ENCODE data around the gene ARHGAP40.

ARHGAP40 gene

GRCh38 chr20:38563802-38564431 lies 37.7 kb upstream of the ARHGAP40 start:
- no peaks in the 10 kb centered on the region for H3K27me3 ChIP-seq (ENCODE audit: insufficient read depth, insufficient read length)
- no peak for DNase-seq (ENCODE audit: low read depth, low spot score)
- TF ChIP-seq YY1 (IDR thresholded peaks at IDR 0.05; ENCODE audit: insufficient read depth, insufficient read length) (no peak), ZNF274 (IDR thresholded peaks at IDR 0.05; ENCODE audit: low read depth, low read length) (no peak), SUZ12 (IDR thresholded peaks at IDR 0.05; ENCODE audit: extremely low read depth, insufficient read depth, insufficient read length) (no peak)

GRCh38 chr20:38564680-38565079 lies 36.9 kb upstream of the ARHGAP40 start:
- DNase-seq (ENCODE audit: low read depth, low spot score) = no peak
- no peaks in the 10 kb centered on the region for H3K4me1 ChIP-seq (ENCODE audit: insufficient read depth, insufficient read length)
- H3K27me3 ChIP-seq (ENCODE audit: insufficient read depth, insufficient read length) = no peaks in the 10 kb centered on the region
- no peak for TF ChIP-seq ZNF274 (IDR thresholded peaks at IDR 0.05; ENCODE audit: low read depth, low read length)
- TF ChIP-seq YY1 (IDR thresholded peaks at IDR 0.05; ENCODE audit: insufficient read depth, insufficient read length) = no peak
- TF ChIP-seq SUZ12 (IDR thresholded peaks at IDR 0.05; ENCODE audit: extremely low read depth, insufficient read depth, insufficient read length) = no peak
- H3K4me3 ChIP-seq (ENCODE audit: insufficient read length, low read depth) = no peak overlapping the region
- H3K9me3 ChIP-seq (ENCODE audit: insufficient read depth, low read length) = no peaks in the 10 kb centered on the region
- no peak overlapping the region for H3K9ac ChIP-seq (ENCODE audit: insufficient read length, low read depth)
- H3K36me3 ChIP-seq (ENCODE audit: insufficient read depth, insufficient read length, low read length) = peaks cover 86% of the 10 kb centered on the region

More at GRCh38 chr20:38563802-38564431, 37.7 kb upstream of the ARHGAP40 start:
- H3K4me3 ChIP-seq (ENCODE audit: insufficient read length, low read depth) = no peak overlapping the region
- no peaks in the 10 kb centered on the region for H3K4me1 ChIP-seq (ENCODE audit: insufficient read depth, insufficient read length)
- H3K9ac ChIP-seq (ENCODE audit: insufficient read length, low read depth) = no peak overlapping the region
- peaks cover 87% of the 10 kb centered on the region for H3K36me3 ChIP-seq (ENCODE audit: insufficient read depth, insufficient read length, low read length)
- no peaks in the 10 kb centered on the region for H3K9me3 ChIP-seq (ENCODE audit: insufficient read depth, low read length)

- Histone ChIP-seq H3K9me3 (ENCODE audit: insufficient read depth, low read length) (no peaks in the 10 kb centered on the region), H3K4me3 (ENCODE audit: insufficient read length, low read depth) (no peak overlapping the region), H3K36me3 (ENCODE audit: insufficient read depth, insufficient read length, low read length) (peaks cover 86% of the 10 kb centered on the region), H3K9ac (ENCODE audit: insufficient read length, low read depth) (no peak overlapping the region), H3K4me1 (ENCODE audit: insufficient read depth, insufficient read length) (no peaks in the 10 kb centered on the region), H3K27me3 (ENCODE audit: insufficient read depth, insufficient read length) (no peaks in the 10 kb centered on the region)
- DNase-seq (ENCODE audit: low read depth, low spot score) = no peak
- TF ChIP-seq ZNF274 (IDR thresholded peaks at IDR 0.05; ENCODE audit: low read depth, low read length) = no peak
- TF ChIP-seq SUZ12 (IDR thresholded peaks at IDR 0.05; ENCODE audit: extremely low read depth, insufficient read depth, insufficient read length) = no peak
- TF ChIP-seq YY1 (IDR thresholded peaks at IDR 0.05; ENCODE audit: insufficient read depth, insufficient read length) = no peak
These were observed 35.5 kb upstream of the ARHGAP40 start for GRCh38 chr20:38566036-38566598.

- Histone ChIP-seq H3K9me3 (ENCODE audit: insufficient read depth, low read length) (no peaks in the 10 kb centered on the region), H3K9ac (ENCODE audit: insufficient read length, low read depth) (no peak overlapping the region), H3K27me3 (ENCODE audit: insufficient read depth, insufficient read length) (no peaks in the 10 kb centered on the region), H3K36me3 (ENCODE audit: insufficient read depth, insufficient read length, low read length) (peaks cover 86% of the 10 kb centered on the region), H3K4me3 (ENCODE audit: insufficient read length, low read depth) (no peak overlapping the region), H3K4me1 (ENCODE audit: insufficient read depth, insufficient read length) (no peaks in the 10 kb centered on the region)
- no peak for DNase-seq (ENCODE audit: low read depth, low spot score)
- no peak for TF ChIP-seq YY1 (IDR thresholded peaks at IDR 0.05; ENCODE audit: insufficient read depth, insufficient read length)
These were observed 31.7 kb upstream of the ARHGAP40 start for GRCh38 chr20:38569747-38570525.

GRCh38 chr20:38573413-38573812 lies 28.2 kb upstream of the ARHGAP40 start:
- Histone ChIP-seq H3K9me3 (ENCODE audit: insufficient read depth, low read length) (no peaks in the 10 kb centered on the region), H3K9ac (ENCODE audit: insufficient read length, low read depth) (no peak overlapping the region), H3K4me1 (ENCODE audit: insufficient read depth, insufficient read length) (peaks cover 2% of the 10 kb centered on the region), H3K4me3 (ENCODE audit: insufficient read length, low read depth) (no peak overlapping the region), H3K36me3 (ENCODE audit: insufficient read depth, insufficient read length, low read length) (peaks cover 80% of the 10 kb centered on the region), H3K27me3 (ENCODE audit: insufficient read depth, insufficient read length) (no peaks in the 10 kb centered on the region)
- TF ChIP-seq ZNF274 (IDR thresholded peaks at IDR 0.05; ENCODE audit: low read depth, low read length) (no peak), SUZ12 (IDR thresholded peaks at IDR 0.05; ENCODE audit: extremely low read depth, insufficient read depth, insufficient read length) (no peak), YY1 (IDR thresholded peaks at IDR 0.05; ENCODE audit: insufficient read depth, insufficient read length) (no peak)
- no peak for DNase-seq (ENCODE audit: low read depth, low spot score)

- Histone ChIP-seq H3K4me3 (ENCODE audit: insufficient read length, low read depth) (no peak overlapping the region), H3K4me1 (ENCODE audit: insufficient read depth, insufficient read length) (peaks cover 14% of the 10 kb centered on the region), H3K27me3 (ENCODE audit: insufficient read depth, insufficient read length) (no peaks in the 10 kb centered on the region), H3K36me3 (ENCODE audit: insufficient read depth, insufficient read length, low read length) (peaks cover 33% of the 10 kb centered on the region), H3K9ac (ENCODE audit: insufficient read length, low read depth) (no peak overlapping the region), H3K9me3 (ENCODE audit: insufficient read depth, low read length) (no peaks in the 10 kb centered on the region)
- DNase-seq (ENCODE audit: low read depth, low spot score) = no peak
- TF ChIP-seq YY1 (IDR thresholded peaks at IDR 0.05; ENCODE audit: insufficient read depth, insufficient read length) (no peak), SUZ12 (IDR thresholded peaks at IDR 0.05; ENCODE audit: extremely low read depth, insufficient read depth, insufficient read length) (no peak), ZNF274 (IDR thresholded peaks at IDR 0.05; ENCODE audit: low read depth, low read length) (no peak)
These were observed 22.2 kb upstream of the ARHGAP40 start for GRCh38 chr20:38579219-38579910.

GRCh38 chr20:38579921-38580320 lies 21.7 kb upstream of the ARHGAP40 start:
- no peak for DNase-seq (ENCODE audit: low read depth, low spot score)
- Histone ChIP-seq H3K9me3 (ENCODE audit: insufficient read depth, low read length) (no peaks in the 10 kb centered on the region), H3K4me1 (ENCODE audit: insufficient read depth, insufficient read length) (peaks cover 14% of the 10 kb centered on the region)

More at GRCh38 chr20:38579921-38580320, 21.7 kb upstream of the ARHGAP40 start:
- Histone ChIP-seq H3K36me3 (ENCODE audit: insufficient read depth, insufficient read length, low read length) (peaks cover 27% of the 10 kb centered on the region), H3K4me3 (ENCODE audit: insufficient read length, low read depth) (no peak overlapping the region), H3K9ac (ENCODE audit: insufficient read length, low read depth) (no peak overlapping the region), H3K27me3 (ENCODE audit: insufficient read depth, insufficient read length) (no peaks in the 10 kb centered on the region)
- TF ChIP-seq YY1 (IDR thresholded peaks at IDR 0.05; ENCODE audit: insufficient read depth, insufficient read length) (no peak), ZNF274 (IDR thresholded peaks at IDR 0.05; ENCODE audit: low read depth, low read length) (no peak), SUZ12 (IDR thresholded peaks at IDR 0.05; ENCODE audit: extremely low read depth, insufficient read depth, insufficient read length) (no peak)
